ENCODE data around the gene LRRC23. TPM values are rescaled to one million over a fixed set of nuclear protein-coding genes. Genes with fewer than 3 reads are reported as not detected.

LRRC23 gene
- polyA plus RNA-seq, 1 experiment = 10.6 TPM

DNA sequence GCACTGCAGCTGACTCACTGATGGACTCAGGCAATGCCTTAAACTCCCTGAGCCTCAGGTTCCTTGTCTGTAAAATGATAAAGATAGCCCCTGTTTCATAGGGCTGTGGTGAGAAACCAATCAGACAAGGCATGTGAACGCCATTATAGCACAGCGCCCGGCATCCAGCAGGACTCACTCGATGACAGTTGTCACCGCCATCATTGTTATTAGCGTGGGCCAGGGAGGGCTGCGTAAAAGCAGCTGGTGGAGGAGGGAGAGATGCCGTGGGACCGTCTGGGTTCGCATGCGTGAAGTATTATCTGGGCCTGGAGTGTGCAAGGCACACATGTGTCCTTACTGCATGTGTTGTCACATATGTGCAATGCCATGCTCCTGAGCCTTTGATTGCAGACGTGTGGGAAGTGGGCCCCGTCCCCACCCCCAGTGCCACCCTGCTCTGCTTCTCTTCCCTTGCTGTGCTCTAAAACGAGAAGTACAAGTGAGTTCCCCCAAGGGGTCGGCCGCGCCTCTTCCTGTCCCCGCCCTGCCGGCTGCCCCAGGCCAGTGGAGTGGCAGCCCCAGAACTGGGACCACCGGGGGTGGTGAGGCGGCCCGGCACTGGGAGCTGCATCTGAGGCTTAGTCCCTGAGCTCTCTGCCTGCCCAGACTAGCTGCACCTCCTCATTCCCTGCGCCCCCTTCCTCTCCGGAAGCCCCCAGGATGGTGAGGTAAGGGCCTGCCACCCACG is 46.4 kb downstream of the LRRC23 start, which contains the start of gene PTPN6:
Gene PTPN6 (plus strand): TSS at position 546 of the 730 bp plus-strand sequence. CDS start 157 bp downstream, at position 703.
- TF ChIP-seq, protein P1, sequence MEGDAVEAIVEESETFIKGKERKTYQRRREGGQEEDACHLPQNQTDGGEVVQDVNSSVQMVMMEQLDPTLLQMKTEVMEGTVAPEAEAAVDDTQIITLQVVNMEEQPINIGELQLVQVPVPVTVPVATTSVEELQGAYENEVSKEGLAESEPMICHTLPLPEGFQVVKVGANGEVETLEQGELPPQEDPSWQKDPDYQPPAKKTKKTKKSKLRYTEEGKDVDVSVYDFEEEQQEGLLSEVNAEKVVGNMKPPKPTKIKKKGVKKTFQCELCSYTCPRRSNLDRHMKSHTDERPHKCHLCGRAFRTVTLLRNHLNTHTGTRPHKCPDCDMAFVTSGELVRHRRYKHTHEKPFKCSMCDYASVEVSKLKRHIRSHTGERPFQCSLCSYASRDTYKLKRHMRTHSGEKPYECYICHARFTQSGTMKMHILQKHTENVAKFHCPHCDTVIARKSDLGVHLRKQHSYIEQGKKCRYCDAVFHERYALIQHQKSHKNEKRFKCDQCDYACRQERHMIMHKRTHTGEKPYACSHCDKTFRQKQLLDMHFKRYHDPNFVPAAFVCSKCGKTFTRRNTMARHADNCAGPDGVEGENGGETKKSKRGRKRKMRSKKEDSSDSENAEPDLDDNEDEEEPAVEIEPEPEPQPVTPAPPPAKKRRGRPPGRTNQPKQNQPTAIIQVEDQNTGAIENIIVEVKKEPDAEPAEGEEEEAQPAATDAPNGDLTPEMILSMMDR (IDR thresholded peaks at IDR 0.05; ENCODE audit: low read depth, low read length) = no peak
- DNase-seq (ENCODE audit: low read depth, low spot score) = no peak
- no peaks in the 10 kb centered on the region for H3K27me3 ChIP-seq (ENCODE audit: control insufficient read depth, insufficient read depth, low read length)
- no peak within 1 kb of the TSS for H3K27ac ChIP-seq (ENCODE audit: low read depth, low read length)
- ChIA-PET POLR2A (no interaction called here), CTCF (no interaction called here)
- no peak within 1 kb of the TSS for H3K4me3 ChIP-seq (ENCODE audit: low read depth, low read length)
- no peaks in the 10 kb centered on the region; the same call in 1 of the 2 replicates for H3K9me3 ChIP-seq (ENCODE audit: control insufficient read depth, insufficient read depth, low read length)

DNA sequence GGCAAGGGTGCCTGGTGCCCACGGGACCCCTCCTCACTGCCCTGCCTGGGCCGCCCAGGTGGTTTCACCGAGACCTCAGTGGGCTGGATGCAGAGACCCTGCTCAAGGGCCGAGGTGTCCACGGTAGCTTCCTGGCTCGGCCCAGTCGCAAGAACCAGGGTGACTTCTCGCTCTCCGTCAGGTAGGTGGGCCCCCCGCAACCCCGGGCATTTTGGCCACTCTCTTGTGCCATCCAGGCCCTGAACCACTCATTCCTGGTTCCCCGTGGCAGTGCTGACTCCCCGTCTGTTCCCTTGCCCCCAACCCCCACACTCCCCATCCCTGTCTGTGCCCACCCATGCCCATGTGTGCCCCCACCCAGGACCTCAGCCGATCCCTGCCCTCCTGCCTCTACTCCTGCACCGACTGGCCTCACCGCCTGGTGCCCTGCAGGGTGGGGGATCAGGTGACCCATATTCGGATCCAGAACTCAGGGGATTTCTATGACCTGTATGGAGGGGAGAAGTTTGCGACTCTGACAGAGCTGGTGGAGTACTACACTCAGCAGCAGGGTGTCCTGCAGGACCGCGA is 47.0 kb downstream of the LRRC23 start:
- Histone ChIP-seq H3K27ac (ENCODE audit: low read depth, low read length) (no peak overlapping the region), H3K4me3 (ENCODE audit: low read depth, low read length) (no peak overlapping the region), H3K27me3 (ENCODE audit: control insufficient read depth, insufficient read depth, low read length) (no peaks in the 10 kb centered on the region), H3K9me3 (ENCODE audit: control insufficient read depth, insufficient read depth, low read length) (no peaks in the 10 kb centered on the region)
- ChIA-PET POLR2A (no interaction called here), CTCF (no interaction called here)
- DNase-seq (ENCODE audit: low read depth, low spot score) = no peak
- TF ChIP-seq, protein P1 (IDR thresholded peaks at IDR 0.05; ENCODE audit: low read depth, low read length) = no peak

DNA sequence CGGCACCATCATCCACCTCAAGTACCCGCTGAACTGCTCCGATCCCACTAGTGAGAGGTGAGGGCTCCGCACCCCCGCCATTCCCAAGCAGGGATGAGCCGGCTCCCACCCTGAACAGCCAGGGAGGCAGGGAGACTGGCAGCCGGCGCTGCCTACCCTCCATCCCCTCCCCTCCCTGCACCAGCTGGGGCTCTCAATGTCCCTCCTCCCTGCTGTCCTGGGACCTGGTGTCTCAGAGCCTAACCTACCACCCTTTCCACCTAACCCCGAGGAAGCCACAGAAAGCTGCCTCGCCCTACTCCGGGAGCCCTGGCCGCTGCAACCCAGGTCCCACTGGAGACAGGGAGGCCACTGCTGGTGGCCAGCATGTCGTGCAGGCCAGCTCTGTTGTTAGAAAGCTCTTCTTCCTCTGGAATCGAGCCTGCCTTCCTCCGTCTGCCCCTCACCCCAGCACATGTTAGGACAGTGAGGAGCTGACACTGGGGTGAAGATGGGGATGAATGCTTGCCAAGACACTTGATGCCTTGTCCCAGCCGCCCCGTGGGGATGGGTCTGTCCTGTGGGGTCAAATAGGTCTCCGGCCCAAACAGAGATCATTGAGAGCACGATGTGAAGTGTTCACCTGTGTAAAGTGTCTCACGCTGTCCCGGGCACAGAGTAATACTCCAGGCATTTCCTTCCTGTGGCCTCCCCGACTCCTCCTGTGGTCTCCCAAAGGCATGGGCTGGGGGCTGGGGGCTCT is 47.7 kb downstream of the LRRC23 start:
- Histone ChIP-seq H3K27ac (ENCODE audit: low read depth, low read length) (no peak overlapping the region), H3K4me3 (ENCODE audit: low read depth, low read length) (no peak overlapping the region), H3K9me3 (ENCODE audit: control insufficient read depth, insufficient read depth, low read length) (no peaks in the 10 kb centered on the region), H3K27me3 (ENCODE audit: control insufficient read depth, insufficient read depth, low read length) (no peaks in the 10 kb centered on the region)
- no peak for DNase-seq (ENCODE audit: low read depth, low spot score)
- POLR2A ChIA-PET = no interaction called here
- TF ChIP-seq, protein P1 (IDR thresholded peaks at IDR 0.05; ENCODE audit: low read depth, low read length) = no peak
- CTCF ChIA-PET = interaction anchor here (0.9 kb wide), 1 partner anchor 12 kb away, joined by 3 read pairs; no protein-coding TSS in a partner anchor

DNA sequence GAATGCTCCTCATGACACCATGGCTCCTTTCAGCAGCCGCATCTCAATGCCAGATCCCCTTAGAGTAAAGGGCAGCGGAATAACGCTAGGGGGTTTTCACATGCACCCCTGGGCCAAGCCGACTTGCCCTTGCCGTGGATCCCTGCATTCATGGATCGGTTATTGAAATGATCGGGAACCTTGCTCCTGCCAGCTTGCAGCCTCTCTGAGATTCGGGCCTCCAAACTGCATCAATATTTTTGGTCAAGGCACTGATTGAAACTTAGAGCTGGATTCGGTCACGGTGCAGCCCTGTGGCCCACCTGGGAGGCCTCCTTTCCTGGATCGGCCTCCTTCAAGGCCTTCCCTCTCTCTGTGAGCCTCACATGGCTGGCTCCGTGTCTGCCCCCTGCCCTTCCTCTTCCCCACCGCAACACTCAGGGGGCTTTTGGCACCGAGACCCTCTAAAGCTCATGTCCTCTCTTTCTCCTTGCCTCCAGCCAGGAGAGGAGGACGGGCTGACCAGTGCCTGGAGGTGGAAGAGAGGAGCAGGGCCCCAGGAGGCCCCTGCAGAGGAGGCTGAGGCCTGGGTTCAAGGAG is 48.3 kb downstream of the LRRC23 start:
- ChIA-PET CTCF (interaction anchor here (0.9 kb wide), 2 partner anchors 12 to 136 kb away, joined by 3 read pairs; no protein-coding TSS in a partner anchor), POLR2A (no interaction called here)
- Histone ChIP-seq H3K27me3 (ENCODE audit: control insufficient read depth, insufficient read depth, low read length) (no peaks in the 10 kb centered on the region), H3K9me3 (ENCODE audit: control insufficient read depth, insufficient read depth, low read length) (no peaks in the 10 kb centered on the region), H3K27ac (ENCODE audit: low read depth, low read length) (no peak overlapping the region), H3K4me3 (ENCODE audit: low read depth, low read length) (no peak overlapping the region)
- DNase-seq (ENCODE audit: low read depth, low spot score) = no peak
- TF ChIP-seq, protein P1 (IDR thresholded peaks at IDR 0.05; ENCODE audit: low read depth, low read length) = no peak

Measured in AG04450 (cell line).